ENCODE data around the gene NUP58.
A peak's percentile ranks its signal among the peaks of the same experiment; 100 is the strongest.

Gene NUP58

GRCh38 chr13:25268561-25268960 is 32.9 kb upstream of the NUP58 start:
- no peak overlapping the region for H3K27ac ChIP-seq
- DNase-seq (ENCODE audit: low spot score) = no peak

GRCh38 chr13:25276748-25277147 is 24.7 kb upstream of the NUP58 start:
- Histone ChIP-seq H3K4me3 (no peak overlapping the region), H3K27ac (no peak overlapping the region)
- DNase-seq (ENCODE audit: low spot score) = no peak
- TF ChIP-seq, protein P1, sequence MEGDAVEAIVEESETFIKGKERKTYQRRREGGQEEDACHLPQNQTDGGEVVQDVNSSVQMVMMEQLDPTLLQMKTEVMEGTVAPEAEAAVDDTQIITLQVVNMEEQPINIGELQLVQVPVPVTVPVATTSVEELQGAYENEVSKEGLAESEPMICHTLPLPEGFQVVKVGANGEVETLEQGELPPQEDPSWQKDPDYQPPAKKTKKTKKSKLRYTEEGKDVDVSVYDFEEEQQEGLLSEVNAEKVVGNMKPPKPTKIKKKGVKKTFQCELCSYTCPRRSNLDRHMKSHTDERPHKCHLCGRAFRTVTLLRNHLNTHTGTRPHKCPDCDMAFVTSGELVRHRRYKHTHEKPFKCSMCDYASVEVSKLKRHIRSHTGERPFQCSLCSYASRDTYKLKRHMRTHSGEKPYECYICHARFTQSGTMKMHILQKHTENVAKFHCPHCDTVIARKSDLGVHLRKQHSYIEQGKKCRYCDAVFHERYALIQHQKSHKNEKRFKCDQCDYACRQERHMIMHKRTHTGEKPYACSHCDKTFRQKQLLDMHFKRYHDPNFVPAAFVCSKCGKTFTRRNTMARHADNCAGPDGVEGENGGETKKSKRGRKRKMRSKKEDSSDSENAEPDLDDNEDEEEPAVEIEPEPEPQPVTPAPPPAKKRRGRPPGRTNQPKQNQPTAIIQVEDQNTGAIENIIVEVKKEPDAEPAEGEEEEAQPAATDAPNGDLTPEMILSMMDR (IDR thresholded peaks at IDR 0.05) = no peak

More at GRCh38 chr13:25268561-25268960, 32.9 kb upstream of the NUP58 start:
- TF ChIP-seq, protein P1 (IDR thresholded peaks at IDR 0.05) = no peak
- H3K4me3 ChIP-seq = no peak overlapping the region

DNA sequence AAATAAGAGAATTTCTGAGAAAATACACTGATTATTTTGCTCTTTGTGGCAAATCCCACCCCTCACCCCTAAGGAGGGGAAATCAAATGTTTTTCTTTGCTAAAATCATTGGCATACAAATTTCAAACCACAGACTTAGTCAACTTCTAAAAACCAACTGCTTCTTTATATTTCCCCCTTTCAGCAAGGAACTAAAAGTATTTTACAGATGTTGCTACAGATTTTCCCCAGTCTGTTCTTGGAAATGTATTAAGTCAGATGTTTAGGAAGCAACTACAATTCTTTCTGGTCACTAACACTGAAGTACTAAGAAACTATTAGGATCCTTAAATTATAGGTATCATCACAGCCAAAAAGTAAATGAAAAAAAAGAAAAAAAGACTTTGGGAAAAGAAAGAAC is 21.0 kb upstream of the NUP58 start:
- TF ChIP-seq, protein P1 (IDR thresholded peaks at IDR 0.05) = no peak
- no peak for DNase-seq (ENCODE audit: low spot score)
- no peak overlapping the region for H3K27ac ChIP-seq
- H3K4me3 ChIP-seq = no peak overlapping the region

GRCh38 chr13:25281193-25281934 is 20.1 kb upstream of the NUP58 start:
- no peak for DNase-seq (ENCODE audit: low spot score)
- TF ChIP-seq, protein P1 (IDR thresholded peaks at IDR 0.05) = no peak
- Histone ChIP-seq H3K27ac (no peak overlapping the region), H3K4me3 (no peak overlapping the region)

DNA sequence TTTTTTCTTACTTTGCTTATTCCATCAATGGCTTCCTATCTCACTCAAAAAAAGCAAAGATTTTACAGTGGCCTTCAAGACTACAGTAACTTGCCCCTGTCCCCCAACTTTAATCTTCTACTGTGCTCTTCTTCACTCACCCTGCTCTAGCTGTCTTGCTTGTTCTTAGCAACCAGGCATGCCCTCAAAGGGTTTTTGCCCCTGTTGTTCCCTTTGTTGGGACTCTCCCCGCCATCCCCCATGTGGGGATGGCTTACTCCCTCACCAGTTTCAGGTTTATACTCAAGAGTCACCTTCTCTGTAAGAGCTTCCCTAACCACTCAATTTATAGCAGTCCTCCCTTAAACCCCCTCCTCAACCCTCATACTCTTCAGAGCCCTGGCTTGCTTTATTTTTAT is 19.5 kb upstream of the NUP58 start:
- DNase-seq (ENCODE audit: low spot score) = no peak
- TF ChIP-seq, protein P1 (IDR thresholded peaks at IDR 0.05) = no peak
- Histone ChIP-seq H3K4me3 (no peak overlapping the region), H3K27ac (no peak overlapping the region)

GRCh38 chr13:25286308-25286968 is 15.0 kb upstream of the NUP58 start:
- TF ChIP-seq, protein P1 (IDR thresholded peaks at IDR 0.05) = no peak
- Histone ChIP-seq H3K4me3 (peak overlapping the region; percentile 92), H3K27ac (peak overlapping the region; percentile 78 to 93)
- DNase-seq (ENCODE audit: low spot score) = no peak
